GM19238 (cell line): ENCODE data around the gene PRKAG1.

Experiments
- DNase-seq: peaks from one replicate; pipeline ENCODE4 v3.0.0; 2011; ENCODE audit warnings: low spot score; ENCODE audit not compliant: insufficient read length

Gene PRKAG1

DNA sequence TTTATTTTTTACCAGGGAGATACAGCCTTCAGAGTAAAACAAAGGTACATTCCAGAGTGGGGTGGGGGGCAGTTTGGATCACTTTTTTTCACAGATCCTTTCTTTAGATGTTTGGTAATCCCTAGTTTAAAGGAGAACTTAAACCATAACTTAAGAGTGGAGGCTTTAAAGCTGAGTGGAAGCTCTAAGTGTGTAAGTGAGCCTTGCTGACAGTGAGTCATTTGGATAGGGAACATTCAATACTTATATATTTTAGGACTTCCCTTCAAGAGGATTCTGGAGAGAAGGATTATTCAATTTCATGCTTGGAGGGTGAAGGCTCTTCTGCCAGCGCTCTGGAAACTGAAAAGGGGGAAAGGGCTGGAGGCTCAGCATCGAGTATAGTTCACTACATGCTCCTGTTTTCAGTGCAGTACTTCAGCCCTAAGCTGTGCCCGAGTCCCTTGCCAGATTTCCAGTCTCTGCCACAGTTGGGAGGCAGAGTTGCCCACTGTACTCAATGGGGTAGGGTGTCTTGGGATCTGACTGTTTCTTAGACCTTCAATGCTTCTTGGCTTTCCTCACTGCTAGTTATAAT, 8.4 kb downstream of the PRKAG1 start:
- no peak for DNase-seq

DNA sequence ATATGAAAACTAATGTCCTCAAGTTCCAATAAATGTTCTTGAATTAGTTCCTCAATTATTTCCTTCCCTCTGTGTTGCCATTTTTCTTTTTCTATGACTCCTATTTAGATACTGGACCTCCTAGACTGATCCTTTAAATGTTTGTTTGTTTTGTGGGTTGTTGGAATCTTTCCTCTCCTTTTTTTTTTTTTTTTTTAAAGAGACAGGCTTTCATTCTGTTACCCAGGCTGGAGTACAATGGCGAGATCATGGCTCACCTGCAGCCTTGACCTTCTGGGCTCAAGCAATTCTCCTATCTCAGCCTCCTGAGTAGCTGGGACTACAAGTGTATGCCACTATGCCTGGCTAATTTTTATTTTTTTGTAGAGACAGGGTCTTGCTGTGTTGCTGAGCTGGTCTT, 9.6 kb downstream of the PRKAG1 start:
- no peak for DNase-seq

DNA sequence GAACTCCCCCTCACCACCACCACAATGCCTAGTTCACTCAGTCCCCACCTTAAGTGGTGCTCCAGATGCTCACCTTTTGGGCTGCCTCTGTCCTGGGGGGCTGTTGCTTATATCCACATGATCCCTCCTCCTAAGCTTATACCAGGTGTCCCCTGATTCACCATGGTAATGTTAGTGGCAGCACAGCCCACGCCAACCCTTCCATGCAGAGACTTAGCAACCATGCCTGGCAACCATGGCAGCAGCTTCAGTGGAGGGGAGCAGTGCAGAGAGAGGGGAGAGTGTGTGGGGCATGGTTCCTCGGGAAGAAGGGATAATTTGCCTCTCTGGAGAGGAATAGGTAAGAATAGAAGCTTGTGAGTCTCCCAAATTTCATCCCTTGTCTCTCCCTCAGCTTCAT, 18.2 kb downstream of the PRKAG1 start:
- no peak for DNase-seq

DNA sequence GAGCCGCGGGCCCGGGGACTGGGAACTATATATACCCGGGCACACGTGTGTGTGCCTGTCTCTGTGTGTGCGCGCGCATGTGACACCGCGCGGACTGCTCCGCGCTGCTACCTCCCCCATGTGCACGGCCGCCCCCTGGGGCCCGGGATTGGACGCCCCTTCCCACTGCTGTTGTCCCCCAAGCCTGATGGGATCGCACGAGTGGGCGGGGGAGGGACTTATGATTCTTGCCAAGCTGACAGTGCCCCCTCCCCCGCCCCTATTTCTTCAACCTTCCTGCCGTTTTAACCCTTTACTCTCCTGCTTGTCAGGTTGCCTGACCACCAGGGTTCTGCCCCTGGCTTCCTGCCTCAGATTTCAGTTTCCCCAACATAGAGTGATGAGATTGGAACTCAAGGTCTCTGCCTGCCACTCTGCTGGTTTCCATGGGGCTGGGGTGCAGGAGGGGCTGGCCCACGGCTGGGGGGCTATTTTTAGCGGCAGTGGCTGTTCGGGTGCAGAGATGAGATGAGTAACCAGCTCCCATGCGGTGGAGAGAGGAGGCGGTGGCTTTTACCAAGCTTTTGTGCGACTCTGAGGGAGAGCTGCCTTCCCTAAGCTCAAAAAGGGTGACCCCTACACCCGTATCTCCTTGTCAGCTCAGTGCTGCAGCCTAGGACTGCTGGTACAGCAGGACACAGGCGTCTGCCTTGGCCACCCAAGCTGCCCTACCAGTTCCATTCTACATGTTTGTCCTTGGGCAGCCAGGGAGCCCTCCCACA, 19.0 kb downstream of the PRKAG1 start, which contains the start of gene DDN:
TSS of gene DDN (minus strand) at position 5 of the 761 bp plus-strand sequence. CDS start 88 bp downstream, outside the sequence.
- peak; percentile 73 for DNase-seq

DNA sequence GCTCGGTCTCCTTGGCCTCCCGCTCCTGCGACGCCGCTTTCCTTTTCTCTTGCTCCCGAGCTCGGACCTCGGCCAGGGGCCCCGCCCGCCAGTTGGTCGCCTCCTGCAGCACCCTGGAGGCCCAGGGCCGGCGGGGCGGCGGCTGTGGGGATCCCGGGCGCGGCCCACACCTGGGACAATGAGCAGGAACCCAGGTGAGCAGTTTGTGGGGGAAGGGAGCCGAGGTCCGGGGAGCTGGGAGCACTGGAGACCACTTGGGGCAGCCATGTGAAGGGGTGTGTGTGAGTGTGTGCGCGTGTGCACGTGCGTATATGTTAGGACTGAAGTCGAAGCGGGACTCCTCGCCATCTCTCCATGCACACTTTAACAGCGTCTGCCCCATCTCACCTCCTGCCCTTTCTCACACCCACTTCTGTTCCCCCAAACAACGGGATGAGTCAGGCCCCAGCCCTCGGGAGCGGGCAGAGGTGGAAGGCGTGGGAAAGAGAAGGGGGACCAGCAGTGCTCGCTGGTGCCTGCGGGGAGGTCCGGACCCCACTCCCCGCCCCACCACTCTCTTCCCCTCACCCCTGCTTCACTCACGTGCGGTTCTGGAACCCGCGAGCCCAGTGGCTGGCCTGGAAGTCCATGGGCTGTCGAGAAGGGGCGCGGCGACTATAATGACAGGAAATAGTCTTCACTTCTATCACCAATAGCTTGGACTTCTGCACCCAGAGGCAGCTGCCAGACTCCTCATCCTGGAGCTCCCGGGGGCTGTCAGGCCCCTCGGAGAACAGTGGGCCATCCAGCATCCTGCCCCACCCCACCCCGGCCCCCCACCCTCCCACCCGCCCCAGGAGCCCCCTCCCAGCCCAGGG, 19.9 kb downstream of the PRKAG1 start:
- DNase-seq: no peak

DNA sequence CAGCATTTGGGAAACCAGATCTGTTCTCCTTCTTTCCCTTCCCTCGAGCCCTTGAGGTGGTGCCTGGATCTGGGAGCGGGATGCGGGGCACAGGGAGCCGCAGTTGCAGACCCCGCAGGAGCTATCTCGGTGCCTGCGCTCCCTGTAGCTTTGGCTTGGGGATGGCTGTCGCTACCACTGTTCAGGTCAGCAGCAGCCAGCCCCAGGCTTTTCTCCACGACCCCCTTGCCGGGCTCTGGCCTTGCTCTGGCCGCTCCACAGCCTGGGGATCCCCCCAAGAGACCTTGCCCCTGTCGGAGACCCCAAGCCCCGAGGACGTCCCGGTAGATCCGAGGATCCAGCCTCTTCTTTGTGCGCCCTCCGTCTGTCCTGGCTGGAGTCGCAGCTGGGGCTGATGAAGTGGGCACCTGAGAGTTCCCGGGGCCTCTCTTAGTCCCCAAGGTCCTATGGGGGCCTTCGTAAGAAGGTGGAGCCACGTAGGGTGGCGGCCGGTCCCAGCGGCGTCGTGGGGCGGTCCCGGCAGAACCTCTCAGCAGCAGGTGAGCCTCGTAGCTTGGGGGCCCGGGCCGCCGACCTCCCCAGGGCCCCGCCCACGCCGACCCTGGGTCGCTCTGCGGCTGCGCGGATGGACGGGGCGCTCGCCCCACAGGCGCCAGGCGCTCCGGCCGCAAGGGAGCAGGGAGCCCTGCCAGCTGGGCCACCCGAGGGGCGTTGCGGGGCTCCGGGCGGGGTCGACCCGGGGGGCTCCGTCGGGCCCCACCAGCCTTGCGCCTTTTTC, 20.7 kb downstream of the PRKAG1 start:
- DNase-seq: peak; percentile 79

DNA sequence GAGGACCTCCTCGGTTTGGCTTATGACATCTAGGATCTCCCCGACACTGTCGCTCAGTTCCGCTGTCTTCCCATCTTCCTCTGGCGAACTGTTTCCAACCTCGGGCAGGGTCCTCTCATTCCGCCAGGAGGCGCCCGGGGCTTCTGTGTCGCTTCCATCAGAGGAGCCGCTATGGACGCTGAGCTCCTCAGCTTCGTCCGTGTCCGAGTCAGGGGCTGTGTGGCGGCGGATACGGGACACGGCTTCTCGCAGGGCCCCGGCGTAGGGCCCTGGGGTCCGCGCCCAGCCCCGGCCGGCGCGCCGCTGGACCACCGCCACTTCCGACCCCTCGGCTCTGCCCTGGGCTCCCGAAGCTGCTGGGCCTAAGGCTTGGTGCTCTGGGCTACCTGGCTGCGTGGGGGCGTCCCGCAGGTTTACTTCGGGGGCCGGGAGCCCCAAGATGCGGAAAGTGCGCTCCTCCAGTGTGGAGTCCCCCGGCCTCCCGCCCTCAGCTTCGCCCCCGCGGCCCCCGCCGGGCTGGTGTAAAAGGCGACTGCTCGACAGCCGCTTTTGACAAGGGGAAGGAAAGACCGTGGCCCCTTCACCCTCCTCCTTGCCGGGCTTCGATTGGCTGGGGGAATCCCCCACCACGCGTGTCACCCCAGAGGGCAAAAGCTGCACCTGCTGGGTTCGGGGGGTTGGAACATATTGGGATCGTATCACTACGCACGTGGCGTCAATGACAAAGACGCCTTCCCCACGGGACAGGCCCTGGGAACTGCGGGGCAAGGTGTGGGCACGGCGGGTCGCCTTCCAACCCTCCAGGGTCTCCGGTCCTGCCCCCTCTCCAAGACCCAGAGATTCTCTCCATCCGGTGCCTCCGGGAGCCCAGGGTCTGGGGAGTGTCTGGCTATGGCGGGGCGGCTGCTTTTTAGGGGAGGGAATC, 21.5 kb downstream of the PRKAG1 start:
- peak; percentile 70 for DNase-seq

DNA sequence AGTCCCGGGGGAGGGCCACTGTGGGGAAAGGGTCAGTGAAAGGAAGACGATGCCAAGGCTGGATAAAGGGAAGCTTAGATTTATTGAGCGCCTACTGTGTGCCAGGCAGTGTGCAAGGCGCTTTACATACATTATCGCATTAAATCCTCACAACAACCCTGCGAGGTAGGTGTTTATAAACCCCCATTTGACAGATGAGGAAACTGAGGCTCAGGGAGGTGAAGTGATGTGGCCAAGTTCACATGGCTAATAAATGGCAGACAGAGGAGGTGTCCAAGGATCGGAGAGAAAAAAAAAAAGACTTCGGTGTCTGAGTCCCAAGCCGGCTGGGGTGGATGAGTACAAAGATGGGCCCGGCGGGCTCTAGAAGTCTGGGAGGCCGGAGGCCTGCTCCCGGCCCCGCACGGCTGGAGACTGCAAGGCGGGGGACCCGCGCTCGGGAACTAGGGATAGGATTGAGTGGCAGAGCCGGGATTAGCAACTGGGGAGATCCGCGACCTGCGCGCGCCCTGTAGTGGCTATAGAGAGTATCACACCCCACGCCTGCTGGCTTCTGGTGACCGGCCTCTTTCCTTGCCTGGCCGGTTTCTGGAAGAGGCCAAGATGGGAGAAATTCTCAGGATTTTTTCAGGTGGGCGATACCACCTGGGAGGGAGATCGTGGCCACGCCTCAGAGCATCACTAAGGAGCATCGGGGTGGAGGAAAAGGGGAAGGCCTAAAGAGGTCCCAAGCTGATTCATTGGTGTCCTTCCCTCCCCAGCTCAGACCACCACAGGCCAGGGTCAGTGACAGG, 23.3 kb downstream of the PRKAG1 start:
- peak; percentile 81 for DNase-seq

DNA sequence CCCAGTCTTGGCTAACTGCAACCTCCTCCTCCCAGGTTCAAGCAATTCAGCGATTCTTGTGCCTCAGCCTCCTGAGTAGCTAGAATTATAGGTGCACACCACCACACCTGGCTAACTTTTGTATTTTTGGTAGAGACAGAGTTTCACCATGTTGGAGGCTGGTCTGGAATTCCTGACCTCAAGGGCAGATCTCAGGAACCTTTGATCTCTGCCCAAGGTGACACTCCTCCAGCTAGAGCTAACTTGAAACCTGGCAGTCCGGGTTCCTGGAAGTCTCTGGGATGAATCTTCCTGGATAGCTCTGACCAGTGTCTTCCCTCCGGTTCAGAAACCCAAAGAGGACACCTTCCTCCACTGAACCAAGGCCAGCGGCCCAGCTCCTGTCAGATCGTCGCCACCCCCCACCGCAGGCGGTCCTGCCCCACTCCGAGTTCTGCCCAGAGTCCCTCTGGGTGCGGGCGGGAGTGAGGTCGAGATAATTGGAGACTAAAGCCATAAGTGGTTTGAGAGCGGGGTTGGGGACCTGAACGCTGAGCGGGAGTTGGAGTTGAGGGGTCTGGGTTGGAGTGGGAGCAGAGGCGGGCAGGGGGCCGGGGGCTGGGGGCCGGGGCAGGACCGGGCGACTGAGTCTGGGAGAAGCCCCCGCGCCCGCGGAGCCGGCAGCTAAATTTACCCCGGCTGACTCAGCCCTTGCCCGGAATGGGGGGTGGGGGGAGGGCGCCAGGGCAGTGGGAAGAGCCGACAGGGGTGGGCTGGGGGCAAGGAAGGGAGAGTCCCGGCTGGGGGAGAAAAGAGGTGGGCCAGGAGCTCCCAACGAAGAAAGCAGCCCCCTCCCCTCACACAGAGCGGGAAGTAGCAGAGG, 24.1 kb downstream of the PRKAG1 start:
- no peak for DNase-seq

DNA sequence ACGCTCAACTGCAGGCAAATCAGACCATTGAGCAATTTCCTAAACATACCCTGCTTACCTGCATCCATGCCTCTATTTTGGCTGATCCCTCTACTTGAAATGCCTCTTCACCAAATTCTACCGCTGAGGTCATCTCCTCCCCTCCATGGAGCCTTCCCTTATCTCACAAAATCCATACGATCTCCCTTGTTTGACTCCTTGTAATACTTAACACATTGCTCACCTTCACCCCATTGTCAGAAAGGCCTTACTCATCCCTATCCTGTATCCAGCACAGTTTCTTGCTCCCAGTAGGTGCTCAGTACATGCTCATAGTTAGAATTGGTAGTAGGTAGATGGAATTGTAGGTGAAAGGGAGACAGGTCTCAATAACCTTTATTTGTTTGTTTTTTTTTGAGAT, 24.8 kb downstream of the PRKAG1 start:
- no peak for DNase-seq

DNA sequence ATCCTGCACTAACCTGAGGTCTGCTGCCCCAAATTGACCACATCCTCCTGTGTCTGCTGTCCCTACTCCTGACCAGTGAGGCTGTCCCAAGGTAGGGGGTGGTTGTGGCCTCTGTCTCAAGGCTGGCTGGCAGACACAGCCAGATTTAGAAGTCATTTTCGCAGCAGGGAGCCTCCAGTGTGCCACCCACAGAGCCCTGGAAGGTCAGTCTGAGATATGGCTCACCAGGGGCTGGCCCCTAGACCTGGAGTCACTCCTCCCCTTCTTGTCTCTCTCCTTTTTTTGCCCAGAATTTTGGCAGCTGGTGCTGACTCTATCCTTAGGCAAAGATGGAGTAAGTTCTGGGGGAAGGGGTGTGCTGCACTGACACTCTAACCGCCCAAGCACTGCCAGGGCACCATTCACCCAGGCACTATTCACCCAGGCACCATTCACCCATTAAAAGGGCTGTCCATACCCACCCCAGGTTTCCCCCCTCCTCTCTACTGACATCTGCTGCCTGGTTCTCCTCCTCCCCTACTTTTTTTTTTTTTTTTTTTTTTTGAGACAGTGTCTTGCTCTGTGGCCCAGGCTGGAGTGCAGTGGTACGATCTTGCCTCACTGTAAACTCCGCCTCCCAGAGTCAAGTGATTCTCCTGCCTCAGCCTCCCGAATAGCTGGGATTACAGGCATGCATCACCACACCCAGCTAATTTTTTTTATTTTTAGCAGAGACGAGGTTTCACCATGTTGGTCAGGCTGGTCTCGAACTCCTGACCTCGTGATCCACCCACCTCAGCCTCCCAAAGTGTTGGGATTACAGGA, 27.1 kb downstream of the PRKAG1 start:
- DNase-seq: no peak

DNA sequence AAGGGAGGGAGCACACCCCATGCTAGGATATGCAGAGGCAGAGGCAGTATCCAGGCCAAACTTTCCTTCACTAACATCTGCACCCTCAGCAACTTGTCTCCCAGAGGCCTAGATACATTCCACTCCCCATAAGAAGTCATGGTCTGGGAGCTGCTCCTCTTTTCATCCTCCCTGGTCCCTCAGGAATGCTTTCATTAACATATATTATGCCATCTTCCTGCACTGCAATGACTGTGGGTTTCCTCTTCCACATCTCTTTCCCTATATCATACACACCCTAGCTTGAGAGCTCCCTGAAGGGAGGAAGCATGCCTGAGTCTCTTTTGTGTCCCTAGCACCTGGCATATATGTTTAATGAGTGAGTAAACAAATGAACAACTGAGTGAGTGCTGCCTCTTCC, 28.0 kb downstream of the PRKAG1 start:
- DNase-seq: no peak

DNA sequence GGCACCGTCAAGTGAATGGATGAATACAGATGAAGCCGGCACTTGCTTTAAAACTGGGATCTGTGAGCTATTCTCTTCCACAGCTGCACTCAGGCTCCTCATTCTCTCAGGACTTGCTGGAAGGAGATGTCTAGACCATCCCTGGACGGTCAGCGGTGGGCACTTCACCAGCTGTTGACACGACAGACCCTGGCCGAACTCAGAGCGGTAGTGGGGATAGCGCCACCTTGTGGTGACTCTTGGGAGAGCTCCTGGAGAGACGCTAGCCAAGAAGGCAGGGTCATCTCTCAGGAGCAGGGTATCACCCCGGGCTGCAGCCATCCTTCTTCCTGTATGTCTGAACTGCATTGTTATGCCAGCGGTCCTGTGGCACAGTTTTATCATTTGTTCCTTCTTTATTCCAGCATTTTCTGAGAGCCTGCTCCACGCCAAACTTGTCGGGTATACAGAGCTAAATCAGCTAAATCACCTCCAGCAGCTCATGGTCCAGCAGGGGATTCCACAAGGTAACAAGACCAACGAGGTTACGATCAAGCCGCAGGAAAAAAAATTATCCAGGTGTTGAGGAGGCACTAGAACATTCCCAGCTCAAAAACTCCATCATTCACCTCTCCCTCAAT, 30.4 kb downstream of the PRKAG1 start:
- DNase-seq: no peak

DNA sequence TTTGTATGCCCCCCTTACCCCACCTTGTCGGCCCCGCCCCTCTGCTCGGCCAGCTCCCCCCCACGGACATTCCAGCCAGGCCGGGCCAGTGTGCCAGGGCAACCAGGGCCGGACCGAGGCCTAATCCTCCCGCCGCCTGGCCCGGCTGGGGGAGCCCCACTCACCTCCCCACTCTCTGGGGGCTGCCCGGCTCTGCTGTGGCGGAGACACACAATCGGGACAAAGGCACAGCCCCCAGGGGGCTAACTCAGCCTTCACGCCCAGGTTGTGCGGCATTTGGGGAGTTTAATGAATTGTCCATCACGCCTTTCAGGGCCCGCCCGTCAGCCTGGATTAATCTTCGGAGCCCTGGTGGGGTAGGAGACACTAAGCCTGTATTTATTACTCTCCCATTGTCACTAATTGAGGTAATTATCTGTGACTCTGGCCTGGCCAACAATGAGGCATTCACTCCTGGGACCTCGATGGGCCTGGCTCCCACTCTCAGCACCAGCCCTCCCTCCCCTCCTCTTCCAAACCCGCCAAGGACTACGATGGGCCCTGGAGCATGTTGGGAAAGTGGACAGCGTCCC, 31.8 kb downstream of the PRKAG1 start:
- DNase-seq: no peak

DNA sequence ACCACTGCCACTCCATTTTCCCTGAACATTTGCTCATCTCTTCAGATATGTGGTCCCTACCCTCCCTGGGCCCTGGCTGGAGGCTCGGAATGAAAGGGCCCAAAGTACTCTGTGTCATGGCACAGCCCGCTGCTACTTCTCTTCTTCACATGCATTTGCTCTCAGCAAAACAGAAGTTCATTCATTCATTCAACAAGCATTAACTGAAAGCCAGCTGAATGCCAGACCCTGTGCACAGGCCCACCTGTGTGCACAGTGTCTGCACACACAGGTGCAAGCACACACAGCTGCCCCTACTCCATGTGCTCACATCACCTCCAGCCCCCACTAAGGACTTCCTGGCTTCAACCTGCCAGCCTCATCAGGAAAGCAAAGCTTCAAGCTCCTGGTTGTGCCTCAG, 32.7 kb downstream of the PRKAG1 start:
- DNase-seq: no peak

DNA sequence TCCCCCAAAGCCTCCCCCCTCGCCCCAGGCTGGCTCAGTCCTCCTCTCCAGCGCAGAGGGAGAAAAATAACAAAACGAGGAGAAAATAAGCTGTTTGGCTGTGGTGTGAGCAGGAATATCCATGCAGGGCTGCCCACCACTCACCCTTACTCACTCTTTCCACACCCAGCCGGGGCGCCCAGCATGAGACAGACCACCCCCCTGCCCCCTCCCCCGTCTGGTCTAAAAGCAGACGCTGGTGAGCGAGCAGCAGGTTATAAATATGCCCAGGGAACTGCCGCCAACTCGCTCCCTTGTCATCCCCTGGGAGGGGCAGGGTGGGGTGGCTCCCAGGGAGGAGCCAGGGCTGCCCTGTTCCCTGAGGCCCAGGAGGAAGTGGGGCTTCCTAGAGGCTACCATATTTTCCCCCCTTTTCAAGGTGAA, 33.1 kb downstream of the PRKAG1 start:
- DNase-seq: no peak
